NCI-H1417 (cell line): ENCODE measurements around the gene FBLN2.
"Not testable (repeated sequence)": the region's sequence is repeated elsewhere in the genome, so short reads cannot be mapped to it uniquely, and the experiment has no call there.

ENCODE experiments used
- DNase-seq, 3 experiments: peaks; one replicate each; lab custom pipeline; 2025; lab: John Stamatoyannopoulos, UW

FBLN2 gene

GRCh38 chr3:13548696-13549622 is at the start of gene FBLN2:
TSS of gene FBLN2 (plus strand) at chr3:13549125. CDS start at chr3:13570356, 21,231 bp downstream.
- DNase-seq = peak; percentile 19 to 42 (median 40)

- DNase-seq = not testable (repeated sequence)
These were observed 49.7 kb upstream of the FBLN2 start for GRCh38 chr3:13499246-13499645.

GRCh38 chr3:13500133-13500885 is 48.6 kb upstream of the FBLN2 start:
- DNase-seq = no peak

- DNase-seq = no peak
These were observed 47.9 kb upstream of the FBLN2 start for GRCh38 chr3:13501056-13501455.

GRCh38 chr3:13501521-13501920 is 47.4 kb upstream of the FBLN2 start:
- no peak for DNase-seq

- no peak for DNase-seq
These were observed 46.8 kb upstream of the FBLN2 start for GRCh38 chr3:13501958-13502790.

GRCh38 chr3:13502791-13503060 is 46.2 kb upstream of the FBLN2 start:
- DNase-seq = no peak

- DNase-seq = no peak
These were observed 44.6 kb upstream of the FBLN2 start for GRCh38 chr3:13504161-13504831.

GRCh38 chr3:13505147-13506130 is 43.5 kb upstream of the FBLN2 start:
- DNase-seq = no peak

GRCh38 chr3:13506239-13506638 is 42.7 kb upstream of the FBLN2 start:
- DNase-seq = no peak

- no peak for DNase-seq
These were observed 42.2 kb upstream of the FBLN2 start for GRCh38 chr3:13506680-13507079.

GRCh38 chr3:13507247-13507569 is 41.7 kb upstream of the FBLN2 start:
- no peak for DNase-seq

- peak in 1 of 3 experiments; percentile 4 for DNase-seq
These were observed 41.2 kb upstream of the FBLN2 start for GRCh38 chr3:13507570-13508339.

- DNase-seq = no peak
These were observed 40.4 kb upstream of the FBLN2 start for GRCh38 chr3:13508496-13508895.

GRCh38 chr3:13509059-13509815 is 39.7 kb upstream of the FBLN2 start:
- no peak for DNase-seq

- no peak for DNase-seq
These were observed 39.1 kb upstream of the FBLN2 start for GRCh38 chr3:13509816-13510192.

GRCh38 chr3:13512451-13512850 is 36.5 kb upstream of the FBLN2 start:
- no peak for DNase-seq

- DNase-seq = no peak
These were observed 35.6 kb upstream of the FBLN2 start for GRCh38 chr3:13513051-13513912.
